GM18868 (cell line): ENCODE measurements around the gene PIGX.

Source experiments
- ATAC-seq: cut with Tn5 transposase; IDR thresholded peaks from one replicate; pipeline ENCODE4 v1.9.1; 2021; ENCODE audit warnings: mild to moderate bottlenecking, moderate library complexity; ENCODE audit not compliant: unreplicated experiment

PIGX gene

GRCh38 chr3:196754091-196754981 is 42.2 kb downstream of the PIGX start:
- no peak for ATAC-seq

GRCh38 chr3:196756732-196757131 is 44.6 kb downstream of the PIGX start:
- no peak for ATAC-seq

- no peak for ATAC-seq
Measured at GRCh38 chr3:196757876-196758739, 45.9 kb downstream of the PIGX start.

DNA sequence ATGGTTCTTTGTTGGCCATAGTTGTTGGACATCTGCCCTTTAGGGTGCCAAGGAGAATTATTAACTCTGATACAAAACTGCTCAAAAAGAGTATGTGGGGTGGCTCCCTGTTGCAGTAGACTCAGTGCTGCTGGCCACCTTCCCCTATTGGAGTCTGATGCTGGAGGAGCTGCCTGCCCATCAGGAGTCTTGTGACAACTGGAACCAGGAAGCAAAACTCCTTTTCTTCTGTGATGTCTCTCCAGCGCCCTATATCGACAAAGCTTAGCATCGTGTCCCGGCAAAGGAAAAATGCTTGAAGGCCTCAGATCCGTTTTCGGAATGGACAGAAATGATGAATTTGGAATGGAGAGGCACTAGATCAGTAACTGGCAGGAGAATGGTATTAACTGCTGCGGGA is 51.0 kb downstream of the PIGX start:
- ATAC-seq = no peak

- no peak for ATAC-seq
Measured at GRCh38 chr3:196765454-196765853, 53.3 kb downstream of the PIGX start.

GRCh38 chr3:196771067-196771466 is 58.9 kb downstream of the PIGX start:
- no peak for ATAC-seq

DNA sequence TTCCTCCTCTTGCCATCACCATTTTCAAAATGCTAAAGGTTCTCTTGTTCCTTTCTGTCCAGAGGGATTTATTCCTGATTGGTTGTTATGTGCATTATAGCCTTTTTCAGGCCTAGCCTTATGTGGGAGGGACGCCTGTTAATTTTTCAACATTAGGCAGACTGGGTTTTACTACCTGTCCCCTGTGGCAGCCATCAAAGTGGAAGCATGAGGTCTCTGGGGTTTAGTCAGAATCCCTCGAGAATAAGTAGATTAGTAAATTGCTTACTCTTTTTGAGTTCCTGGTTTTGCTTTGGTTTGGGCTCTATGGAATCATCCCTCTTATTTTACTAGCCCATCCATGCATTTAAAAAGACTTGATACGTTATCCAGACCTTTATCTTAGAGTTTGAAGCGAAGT is 59.9 kb downstream of the PIGX start:
- ATAC-seq = no peak

DNA sequence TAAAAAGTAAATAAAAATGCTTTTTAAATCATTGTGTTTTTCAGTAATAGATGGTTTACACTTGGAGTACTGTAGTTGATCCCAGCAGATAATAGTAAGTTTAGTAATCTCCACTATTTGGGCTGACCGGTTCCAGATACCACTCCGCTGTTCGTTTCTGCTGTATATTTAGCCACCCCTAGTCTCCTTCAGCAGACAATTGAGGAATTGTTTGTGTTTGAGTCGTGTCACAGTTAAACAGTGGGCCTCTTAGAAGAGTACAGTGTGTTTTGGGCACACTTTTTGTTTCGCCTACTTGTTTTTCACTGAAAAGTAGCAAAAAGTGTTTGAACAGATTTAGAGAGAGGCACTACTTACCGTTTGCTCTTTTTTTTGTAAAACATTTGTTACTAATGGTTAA is 60.7 kb downstream of the PIGX start:
- no peak for ATAC-seq

DNA sequence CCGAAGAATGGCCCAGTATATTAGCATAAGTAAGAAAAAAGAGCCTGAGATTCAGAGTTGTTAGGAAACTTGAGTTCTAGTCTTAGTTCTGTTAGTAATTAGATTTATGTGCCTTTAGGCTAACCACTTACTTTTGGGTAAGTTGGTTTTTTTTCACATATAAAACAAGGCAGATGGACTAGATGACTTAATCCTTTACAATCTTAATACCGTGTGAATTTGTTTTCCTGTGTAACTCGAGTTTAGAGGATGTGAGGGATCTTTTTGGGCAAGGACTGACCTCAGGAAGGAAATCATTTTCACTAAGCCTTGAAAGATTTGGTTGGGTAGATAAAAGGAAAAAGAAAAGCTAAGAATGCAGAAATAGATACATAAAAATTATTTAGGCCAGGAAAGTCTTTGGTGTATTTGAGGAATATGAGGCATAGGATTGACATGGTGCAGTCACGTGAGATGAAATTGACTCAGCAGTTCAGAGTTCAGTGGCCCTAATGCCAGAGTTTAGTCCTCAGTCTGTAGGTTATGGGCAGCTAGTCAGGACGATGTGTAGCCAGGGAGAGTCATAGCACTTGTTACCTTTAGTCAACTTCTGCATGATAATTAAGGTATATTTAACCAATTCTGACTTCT is 62.1 kb downstream of the PIGX start:
- ATAC-seq = no peak

- ATAC-seq = no peak
Measured at GRCh38 chr3:196774848-196775422, 62.8 kb downstream of the PIGX start.

DNA sequence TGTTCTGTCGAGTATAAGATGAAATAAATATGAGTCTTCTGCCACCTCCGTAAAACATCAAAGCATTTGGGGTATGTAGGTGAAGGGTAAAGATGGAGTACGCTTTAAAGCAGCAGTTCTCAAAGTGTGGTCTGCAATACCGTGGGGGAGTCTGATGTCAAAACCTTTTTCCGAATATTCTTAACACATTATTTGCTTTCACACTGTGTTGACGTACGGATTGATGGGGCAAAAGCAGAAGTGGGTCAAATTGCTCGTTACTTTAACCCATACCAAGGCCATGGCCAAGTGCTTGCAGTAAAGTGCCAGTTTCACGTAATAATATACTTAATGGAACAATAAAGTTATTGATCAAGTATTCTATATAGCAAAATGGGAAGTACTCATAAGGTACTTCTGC is 63.8 kb downstream of the PIGX start:
- ATAC-seq = no peak

- ATAC-seq = no peak
Measured at GRCh38 chr3:196777836-196778235, 65.7 kb downstream of the PIGX start.

DNA sequence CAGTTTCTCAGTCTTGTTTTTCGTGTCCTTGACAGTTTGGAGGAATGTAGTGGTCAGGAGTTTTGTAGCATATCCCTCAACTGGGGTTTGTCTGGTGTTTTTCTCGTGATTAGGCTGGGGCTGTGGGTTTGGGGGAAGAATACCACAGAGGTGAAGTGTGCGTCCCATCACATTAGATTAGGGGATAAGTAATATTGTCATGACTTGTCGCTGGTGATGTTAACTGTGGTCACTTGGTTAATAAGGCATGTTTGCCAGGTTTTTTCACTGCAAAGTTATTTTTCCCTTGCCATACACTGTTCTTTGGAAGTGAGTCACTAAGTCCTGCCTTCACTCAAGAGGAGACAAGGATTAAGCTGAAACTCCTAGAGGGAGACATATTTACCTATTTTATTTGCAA is 66.6 kb downstream of the PIGX start:
- no peak for ATAC-seq

- no peak for ATAC-seq
Measured at GRCh38 chr3:196782511-196782910, 70.3 kb downstream of the PIGX start.
